NT2/D1 (cell line): ENCODE measurements around the gene IZUMO1.
A peak's percentile ranks its signal among the peaks of the same experiment; 100 is the strongest.

Experiments used
- DNase-seq: peaks from one replicate; pipeline ENCODE4 v3.0.0-alpha.2; 2011; ENCODE audit warnings: low read depth, low spot score
- H3K27me3 ChIP-seq: 2 replicates; pipeline ENCODE4 v1.6.0; 2011; ENCODE audit warnings: mild to moderate bottlenecking; ENCODE audit not compliant: insufficient read length, insufficient read depth
- H3K36me3 ChIP-seq: 2 replicates; pipeline ENCODE4 v1.6.1; 2011; ENCODE audit warnings: mild to moderate bottlenecking, low read length, mixed read lengths; ENCODE audit not compliant: insufficient read depth, insufficient read length
- H3K4me1 ChIP-seq: 2 replicates; pipeline ENCODE4 v1.5.1; 2011; ENCODE audit not compliant: insufficient read depth, insufficient read length
- H3K4me3 ChIP-seq: 2 replicates; pipeline ENCODE4 v1.5.1; 2011; ENCODE audit warnings: low read depth; ENCODE audit not compliant: insufficient read length
- H3K9ac ChIP-seq: 2 replicates; pipeline ENCODE4 v1.6.0; 2011; ENCODE audit warnings: low read depth; ENCODE audit not compliant: insufficient read length
- H3K9me3 ChIP-seq: 2 replicates; pipeline ENCODE4 v1.5.1; 2011; ENCODE audit warnings: mild to moderate bottlenecking, low read length; ENCODE audit not compliant: insufficient read depth
- SUZ12 ChIP-seq: IDR thresholded peaks from 2 replicates; pipeline ENCODE4 v1.6.1; 2011; ENCODE audit not compliant: insufficient read length, insufficient read depth; ENCODE audit errors: extremely low read depth
- YY1 ChIP-seq: IDR thresholded peaks from 2 replicates; pipeline ENCODE4 v1.6.1; 2011; ENCODE audit not compliant: insufficient read length, insufficient read depth
- ZNF274 ChIP-seq: IDR thresholded peaks from 2 replicates; pipeline ENCODE4 v1.6.1; 2011; ENCODE audit warnings: mild to moderate bottlenecking, low read depth, low read length

The IZUMO1 gene

DNA sequence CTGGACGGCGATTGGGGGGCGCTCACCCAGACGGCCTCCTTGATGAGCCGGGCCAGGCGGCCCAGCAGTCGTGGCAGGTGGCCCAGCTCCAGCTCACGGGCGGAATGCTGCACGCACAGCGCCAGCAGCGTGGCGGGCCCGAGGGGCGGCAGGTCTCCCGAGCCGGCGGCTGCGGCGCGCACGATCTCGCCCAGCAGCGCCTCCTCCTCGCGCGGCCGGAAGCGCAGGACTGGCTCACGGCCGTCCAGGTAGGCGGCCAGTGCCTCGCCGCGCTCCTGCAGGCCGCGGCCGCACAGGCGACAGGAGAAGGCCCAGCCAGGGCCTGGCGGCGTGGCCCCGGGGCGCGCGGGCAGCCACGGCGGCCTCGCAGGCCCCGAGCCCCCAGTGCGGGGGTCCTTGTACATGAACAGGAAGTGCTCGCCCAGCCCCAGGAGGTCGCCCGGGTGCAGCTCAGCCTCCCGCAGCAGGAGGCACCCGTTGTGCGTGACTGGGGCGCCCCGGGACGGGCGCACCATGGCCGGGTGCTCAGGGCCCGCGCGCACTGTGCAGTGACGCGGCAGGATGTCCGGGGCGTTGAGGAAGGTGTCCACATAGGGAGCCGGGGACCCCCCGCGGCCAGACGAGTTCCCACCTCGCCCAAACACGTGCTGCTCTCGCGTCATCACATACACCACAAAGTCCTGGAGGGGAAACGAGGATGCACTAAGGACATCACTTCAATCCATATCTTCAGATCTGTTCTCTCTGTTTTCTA lies 17.6 kb downstream of the IZUMO1 start:
- Histone ChIP-seq H3K27me3 (no peaks in the 10 kb centered on the region), H3K9me3 (no peaks in the 10 kb centered on the region), H3K4me3 (no peak overlapping the region), H3K4me1 (no peaks in the 10 kb centered on the region), H3K9ac (no peak overlapping the region), H3K36me3 (no peaks in the 10 kb centered on the region)
- no peak for DNase-seq
- no peak for TF ChIP-seq ZNF274
- TF ChIP-seq SUZ12, result no peak
- TF ChIP-seq YY1, result no peak

DNA sequence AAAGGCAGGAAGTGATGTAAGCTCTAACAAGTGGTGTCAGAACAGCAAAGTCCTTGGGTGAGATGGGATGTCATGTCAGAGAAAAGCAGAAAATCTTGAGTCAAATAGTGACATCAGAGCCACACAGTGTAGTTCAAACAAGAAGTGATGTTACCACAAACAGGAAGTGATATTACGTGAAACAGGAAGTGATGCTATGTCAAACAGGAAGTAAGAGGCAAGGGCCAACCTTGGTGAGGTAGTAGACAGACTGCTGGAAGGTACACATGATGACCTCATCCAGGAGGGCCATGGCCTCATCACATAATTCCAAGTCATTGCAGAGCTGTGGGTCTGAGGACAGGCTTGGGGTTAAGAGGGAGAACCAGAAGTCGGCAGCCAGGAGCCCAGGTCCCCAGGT lies 20.2 kb downstream of the IZUMO1 start:
- no peak overlapping the region for H3K9ac ChIP-seq
- H3K9me3 ChIP-seq, result no peaks in the 10 kb centered on the region
- TF ChIP-seq SUZ12 (no peak), ZNF274 (no peak), YY1 (no peak)
- no peaks in the 10 kb centered on the region for H3K4me1 ChIP-seq
- no peak overlapping the region for H3K4me3 ChIP-seq
- no peak for DNase-seq
- no peaks in the 10 kb centered on the region for H3K36me3 ChIP-seq
- H3K27me3 ChIP-seq, result no peaks in the 10 kb centered on the region

DNA sequence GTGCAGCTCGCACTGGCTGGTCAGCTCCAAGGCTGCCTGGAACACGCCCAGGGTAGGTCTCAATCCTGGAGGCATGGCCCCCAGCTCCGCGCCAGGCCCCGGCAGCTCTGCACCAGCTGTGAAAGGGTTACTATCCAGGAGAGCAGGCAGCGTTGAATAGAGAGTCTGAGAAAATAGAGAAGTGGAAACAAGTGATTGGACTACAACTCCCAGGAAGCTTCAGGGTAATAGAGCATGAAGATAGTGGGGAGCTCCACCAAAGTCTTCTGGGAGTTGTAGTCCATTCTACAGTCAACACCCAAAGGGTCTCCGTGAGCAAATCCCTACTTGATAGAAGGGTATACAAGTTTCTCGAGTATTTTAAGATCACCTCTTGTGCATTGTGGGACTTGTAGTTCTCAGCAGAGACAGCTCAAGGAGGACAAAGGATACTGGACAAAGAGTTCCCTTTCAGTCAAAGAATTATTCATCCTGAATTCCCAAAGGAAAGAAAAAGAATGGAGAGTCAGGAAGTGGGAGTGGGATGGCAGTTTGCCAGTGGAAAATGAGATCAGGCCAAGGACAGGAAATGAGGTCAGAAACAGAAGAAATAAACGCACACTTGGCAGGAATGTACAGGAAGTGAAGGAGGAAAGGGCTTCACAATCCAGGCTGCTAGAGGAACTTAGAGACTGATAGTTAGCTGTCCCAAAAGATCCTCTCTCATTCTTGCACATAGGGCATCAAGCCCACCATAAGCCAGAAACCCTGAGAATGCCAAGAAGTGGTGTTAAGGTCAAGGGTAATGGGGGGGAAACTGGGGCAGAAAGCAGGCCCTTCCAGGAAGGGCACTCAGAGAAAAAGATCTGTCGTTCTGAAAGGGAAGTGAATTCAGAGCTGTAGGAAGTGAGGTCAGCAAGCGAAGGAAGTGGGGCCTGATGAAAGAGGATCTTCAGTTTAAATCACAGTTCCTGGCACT lies 21.6 kb downstream of the IZUMO1 start:
- no peak for DNase-seq
- no peak overlapping the region for H3K9ac ChIP-seq
- no peaks in the 10 kb centered on the region for H3K36me3 ChIP-seq
- no peaks in the 10 kb centered on the region for H3K4me1 ChIP-seq
- H3K27me3 ChIP-seq, result no peaks in the 10 kb centered on the region
- H3K4me3 ChIP-seq, result no peak overlapping the region
- H3K9me3 ChIP-seq, result no peaks in the 10 kb centered on the region
- no peak for TF ChIP-seq YY1
- no peak for TF ChIP-seq SUZ12
- TF ChIP-seq ZNF274, result no peak

DNA sequence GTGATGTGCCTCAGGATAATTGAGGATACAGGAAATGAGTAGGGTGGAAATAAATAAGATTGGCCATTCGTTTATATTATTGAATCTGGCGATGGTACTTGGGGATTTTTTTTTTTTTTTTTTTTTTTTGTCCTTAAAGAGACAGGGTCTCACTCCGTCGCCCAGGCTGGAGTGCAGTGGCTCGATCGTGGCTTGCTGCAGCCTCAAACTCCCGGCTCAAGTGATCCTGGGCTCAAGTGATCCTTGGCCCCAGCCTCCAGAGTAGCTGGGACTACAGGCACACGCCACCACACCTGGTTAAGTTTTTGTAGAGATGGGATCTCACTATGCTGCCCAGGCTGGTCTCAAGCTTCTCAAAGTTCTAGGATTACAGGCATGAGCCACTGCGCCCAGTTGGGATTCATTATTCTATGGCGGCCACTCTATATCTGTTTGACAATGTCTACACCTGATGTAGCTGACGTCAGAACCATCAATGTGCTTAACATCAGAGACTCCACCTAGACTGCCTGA lies 24.5 kb downstream of the IZUMO1 start:
- no peak for DNase-seq
- no peak for TF ChIP-seq YY1
- no peak for TF ChIP-seq SUZ12
- no peak for TF ChIP-seq ZNF274
- Histone ChIP-seq H3K4me3 (no peak overlapping the region), H3K4me1 (peaks cover 6% of the 10 kb centered on the region), H3K36me3 (no peaks in the 10 kb centered on the region), H3K27me3 (no peaks in the 10 kb centered on the region), H3K9me3 (no peaks in the 10 kb centered on the region), H3K9ac (no peak overlapping the region)

DNA sequence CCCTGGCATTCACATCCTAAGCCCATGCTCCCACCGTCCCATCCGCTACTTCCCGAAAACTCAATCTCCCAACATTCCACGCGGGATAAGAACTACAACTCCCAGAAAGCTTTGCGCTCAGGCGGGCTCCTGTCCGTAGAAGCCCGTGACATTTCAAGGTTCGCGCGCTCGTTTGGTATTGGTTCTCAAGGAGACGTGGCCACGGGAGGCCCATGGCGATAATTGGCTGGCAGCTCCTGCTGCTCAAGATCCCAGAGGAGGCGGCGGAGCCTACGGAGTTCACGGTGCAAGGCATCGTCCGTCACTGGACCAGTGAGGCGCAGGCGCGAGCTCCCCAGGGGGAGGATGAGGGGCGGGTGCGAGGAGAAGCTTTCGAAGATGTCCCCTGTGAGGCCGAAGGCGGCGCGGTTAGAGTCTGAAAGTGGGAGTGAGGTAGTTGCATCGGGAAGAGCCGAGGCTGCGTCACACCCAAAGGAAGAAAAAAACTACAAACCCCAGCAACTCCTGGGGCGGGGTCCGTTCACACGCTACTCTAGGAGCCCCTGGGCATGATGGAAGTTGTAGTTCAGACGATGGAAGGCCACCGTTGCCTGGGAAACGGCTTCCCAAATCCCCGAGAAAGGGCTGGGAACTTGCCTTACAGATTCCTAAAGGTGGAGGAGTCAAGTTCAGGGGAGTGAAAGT lies 26.0 kb downstream of the IZUMO1 start:
- Histone ChIP-seq H3K36me3 (no peaks in the 10 kb centered on the region), H3K27me3 (no peaks in the 10 kb centered on the region), H3K4me1 (peaks cover 8% of the 10 kb centered on the region), H3K4me3 (peak overlapping the region; percentile 70), H3K9me3 (no peaks in the 10 kb centered on the region), H3K9ac (peak overlapping the region; percentile 70)
- no peak for TF ChIP-seq SUZ12
- TF ChIP-seq YY1, result no peak
- TF ChIP-seq ZNF274, result no peak
- DNase-seq, result peak; percentile 95

DNA sequence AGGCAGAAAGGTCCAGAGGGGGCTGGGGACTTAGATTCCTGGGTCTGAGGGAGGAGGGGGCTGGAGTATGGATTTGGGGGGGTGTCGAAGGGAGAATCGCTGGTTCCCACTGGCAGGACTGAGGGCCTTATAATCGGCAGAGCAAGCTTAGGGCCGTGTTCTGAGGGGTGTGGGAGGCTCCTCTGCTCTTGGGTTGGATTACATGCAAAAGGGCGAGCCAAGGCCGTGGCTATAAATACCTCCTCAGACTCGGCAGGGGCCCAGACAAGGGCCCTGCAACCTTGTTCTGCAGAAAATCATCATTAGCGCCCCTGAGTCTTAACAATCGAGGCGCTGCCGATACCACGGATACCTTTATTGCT lies 26.5 kb downstream of the IZUMO1 start:
- no peak overlapping the region for H3K9ac ChIP-seq
- H3K36me3 ChIP-seq, result no peaks in the 10 kb centered on the region
- peaks cover 8% of the 10 kb centered on the region for H3K4me1 ChIP-seq
- no peaks in the 10 kb centered on the region for H3K9me3 ChIP-seq
- no peak for DNase-seq
- peak overlapping the region; percentile 19 for H3K4me3 ChIP-seq
- TF ChIP-seq ZNF274 (no peak), YY1 (no peak), SUZ12 (no peak)
- H3K27me3 ChIP-seq, result no peaks in the 10 kb centered on the region
